Stimulated activated naive CD8-positive, alpha-beta T cell treated with anti-CD3 and anti-CD28 coated beads, Interleukin-15, Interleukin-2, amounts not matched to agents 100 U/mL and 50 U/mL, for 24 hours (primary cell): ENCODE data around the gene TMED7.

ENCODE experiments used
- ATAC-seq: fragments of 150-1000 bp; cut with Tn5 transposase; one replicate; pipeline ENCODE4 v1.10.0; 2021
- DNase-seq: peaks from one replicate; pipeline ENCODE4 v3.0.0; 2021

TMED7 gene

GRCh38 chr5:115627295-115627865 lies 1.5 kb upstream of the TMED7 start:
- DNase-seq (no peak), ATAC-seq (no peak)

- DNase-seq (no peak), ATAC-seq (peak; percentile 4)
Measured at GRCh38 chr5:115626445-115626823, 598 bp upstream of the TMED7 start.

- ATAC-seq: no peak
- DNase-seq: no peak
Measured at GRCh38 chr5:115624994-115625393, 842 bp downstream of the TMED7 start.

GRCh38 chr5:115623658-115624057 lies 2.2 kb downstream of the TMED7 start:
- ATAC-seq (no peak), DNase-seq (no peak)

GRCh38 chr5:115621365-115621900 lies 4.4 kb downstream of the TMED7 start:
- DNase-seq (no peak), ATAC-seq (no peak)

GRCh38 chr5:115616892-115617291 lies 8.9 kb downstream of the TMED7 start:
- ATAC-seq: no peak
- DNase-seq: no peak

- ATAC-seq: no peak
- DNase-seq: no peak
Measured at GRCh38 chr5:115616472-115616871, 9.4 kb downstream of the TMED7 start.

- ATAC-seq (no peak), DNase-seq (no peak)
Measured at GRCh38 chr5:115611873-115612272, 14.0 kb downstream of the TMED7 start.

GRCh38 chr5:115607935-115608334 lies 17.9 kb downstream of the TMED7 start:
- ATAC-seq (no peak), DNase-seq (no peak)

- no peak for DNase-seq
- no peak for ATAC-seq
Measured at GRCh38 chr5:115605436-115605835, 20.4 kb downstream of the TMED7 start.

- no peak for ATAC-seq
- DNase-seq: no peak
Measured at GRCh38 chr5:115602591-115603125, 23.2 kb downstream of the TMED7 start.

GRCh38 chr5:115601701-115602590 lies 23.9 kb downstream of the TMED7 start, which contains the start of gene TICAM2:
Gene TICAM2 (minus strand): TSS chr5:115602479. CDS start chr5:115581256, 21,223 bp downstream.
- ATAC-seq (peak; percentile 91), DNase-seq (peak; percentile 73)

- ATAC-seq (no peak), DNase-seq (no peak)
Measured at GRCh38 chr5:115600766-115601165, 25.1 kb downstream of the TMED7 start.

GRCh38 chr5:115599924-115600323 lies 25.9 kb downstream of the TMED7 start:
- DNase-seq (no peak), ATAC-seq (no peak)

GRCh38 chr5:115599502-115599901 lies 26.3 kb downstream of the TMED7 start:
- ATAC-seq: no peak

GRCh38 chr5:115594128-115595047 lies 31.4 kb downstream of the TMED7 start:
- no peak for ATAC-seq
- DNase-seq: no peak

More at GRCh38 chr5:115599502-115599901, 26.3 kb downstream of the TMED7 start:
- no peak for DNase-seq

- no peak for DNase-seq
- no peak for ATAC-seq
Measured at GRCh38 chr5:115589043-115589442, 36.8 kb downstream of the TMED7 start.

- ATAC-seq (no peak), DNase-seq (no peak)
Measured at GRCh38 chr5:115588640-115589039, 37.2 kb downstream of the TMED7 start.

- DNase-seq: no peak
Measured at GRCh38 chr5:115586525-115587146, 39.2 kb downstream of the TMED7 start.

GRCh38 chr5:115585265-115585664 lies 40.6 kb downstream of the TMED7 start:
- no peak for ATAC-seq
- DNase-seq: no peak

More at GRCh38 chr5:115586525-115587146, 39.2 kb downstream of the TMED7 start:
- no peak for ATAC-seq

GRCh38 chr5:115584501-115584900 lies 41.3 kb downstream of the TMED7 start:
- ATAC-seq: no peak
- no peak for DNase-seq
